Tibial artery (tissue), 4 donors: ENCODE data around the gene AMH.

Source experiments
- DNase-seq, 2 donors: peaks; one replicate each; pipeline ENCODE4 v3.0.0-alpha.2; 2019
- H3K27ac ChIP-seq, 2 donors: fragments of 200-600 bp; sonication (generic) in 1 of 2; 1 replicate in 1 of 2; 2 replicates in 1 of 2; pipeline ENCODE4 v1.5.1; 2018 to 2019; ENCODE audit warnings: mild to moderate bottlenecking in 1 of 2
- H3K27me3 ChIP-seq, 2 donors: fragments of 200-600 bp; sonication (generic) in 1 of 2; one replicate each; pipeline versions ENCODE4 v1.5.1 to v1.6.0; 2016 to 2019
- H3K36me3 ChIP-seq, 3 donors: fragments of 200-600 bp; sonication (generic) in 2 of 3; one replicate each; pipeline ENCODE4 v1.5.1; 2016 to 2019; ENCODE audit warnings: mild to moderate bottlenecking in 2 of 3
- H3K4me1 ChIP-seq, 4 donors: fragments of 200-600 bp; sonication (generic) in 2 of 4; 1 replicate in 3 of 4; 2 replicates in 1 of 4; pipeline ENCODE4 v1.5.1; 2016 to 2019
- H3K4me3 ChIP-seq, 2 donors: fragments of 200-600 bp; sonication (generic) in 1 of 2; 1 replicate in 1 of 2; 2 replicates in 1 of 2; pipeline ENCODE4 v1.5.1; 2018 to 2019; ENCODE audit warnings: mild to moderate bottlenecking in 2 of 2
- H3K9me3 ChIP-seq, 3 donors: fragments of 200-600 bp; sonication (generic) in 1 of 3; one replicate each; pipeline ENCODE4 v1.5.1; 2016 to 2019
- intact Hi-C: fragments of 100-400 bp; cut with DNase I; formaldehyde crosslinking; loops from one replicate; pipeline ENCODE4 v1.15.0; 2023; ENCODE audit warnings: low total_unique reads
- TF ChIP-seq, protein P1 (sequence below), 2 experiments: fragments of 200-600 bp in 1 of 2; fragments of 450-650 bp in 1 of 2; IDR thresholded peaks; one replicate each; pipeline ENCODE4 v1.5.1; 2017 to 2019; ENCODE audit warnings: antibody characterized with exemption in 2 of 2, mild to moderate bottlenecking in 1 of 2, moderate library complexity in 1 of 2

The AMH gene

DNA sequence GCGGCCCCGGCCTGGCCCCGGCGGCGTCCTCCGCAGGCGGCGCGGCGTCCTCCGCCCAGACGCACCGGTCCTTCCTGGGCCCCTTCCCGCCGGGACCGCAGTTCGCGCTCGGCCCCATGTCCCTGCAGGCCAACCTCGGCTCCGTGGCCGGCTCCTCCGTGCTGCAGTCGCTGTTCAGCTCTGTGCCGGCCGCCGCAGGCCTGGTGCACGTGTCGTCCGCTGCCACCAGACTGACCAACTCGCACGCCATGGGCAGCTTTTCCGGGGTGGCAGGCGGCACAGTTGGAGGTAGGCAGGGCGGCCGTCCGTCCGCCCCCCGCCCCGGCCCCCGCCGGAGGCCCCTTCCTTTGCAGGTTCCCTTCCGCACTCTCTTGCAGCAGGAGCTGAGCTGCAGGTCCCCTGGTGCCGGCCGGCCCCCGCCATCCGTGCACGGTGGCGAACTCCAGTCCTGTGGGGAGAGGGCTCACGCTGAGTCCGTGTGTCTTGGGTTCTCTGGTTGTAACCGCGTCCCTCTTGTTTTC, 22.2 kb upstream of the AMH start:
- H3K27ac ChIP-seq, result no peak overlapping the region
- no peak for DNase-seq
- H3K9me3 ChIP-seq, result no peaks in the 10 kb centered on the region
- H3K36me3 ChIP-seq, result peaks cover 24 to 100% (median 89%) of the 10 kb centered on the region in 3 donors
- no peak overlapping the region for H3K4me3 ChIP-seq
- no peaks in the 10 kb centered on the region for H3K27me3 ChIP-seq
- intact Hi-C loops, result no loop called here
- no peaks in the 10 kb centered on the region for H3K4me1 ChIP-seq
- TF ChIP-seq, protein P1, sequence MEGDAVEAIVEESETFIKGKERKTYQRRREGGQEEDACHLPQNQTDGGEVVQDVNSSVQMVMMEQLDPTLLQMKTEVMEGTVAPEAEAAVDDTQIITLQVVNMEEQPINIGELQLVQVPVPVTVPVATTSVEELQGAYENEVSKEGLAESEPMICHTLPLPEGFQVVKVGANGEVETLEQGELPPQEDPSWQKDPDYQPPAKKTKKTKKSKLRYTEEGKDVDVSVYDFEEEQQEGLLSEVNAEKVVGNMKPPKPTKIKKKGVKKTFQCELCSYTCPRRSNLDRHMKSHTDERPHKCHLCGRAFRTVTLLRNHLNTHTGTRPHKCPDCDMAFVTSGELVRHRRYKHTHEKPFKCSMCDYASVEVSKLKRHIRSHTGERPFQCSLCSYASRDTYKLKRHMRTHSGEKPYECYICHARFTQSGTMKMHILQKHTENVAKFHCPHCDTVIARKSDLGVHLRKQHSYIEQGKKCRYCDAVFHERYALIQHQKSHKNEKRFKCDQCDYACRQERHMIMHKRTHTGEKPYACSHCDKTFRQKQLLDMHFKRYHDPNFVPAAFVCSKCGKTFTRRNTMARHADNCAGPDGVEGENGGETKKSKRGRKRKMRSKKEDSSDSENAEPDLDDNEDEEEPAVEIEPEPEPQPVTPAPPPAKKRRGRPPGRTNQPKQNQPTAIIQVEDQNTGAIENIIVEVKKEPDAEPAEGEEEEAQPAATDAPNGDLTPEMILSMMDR (IDR thresholded peaks at IDR 0.05), result no peak

DNA sequence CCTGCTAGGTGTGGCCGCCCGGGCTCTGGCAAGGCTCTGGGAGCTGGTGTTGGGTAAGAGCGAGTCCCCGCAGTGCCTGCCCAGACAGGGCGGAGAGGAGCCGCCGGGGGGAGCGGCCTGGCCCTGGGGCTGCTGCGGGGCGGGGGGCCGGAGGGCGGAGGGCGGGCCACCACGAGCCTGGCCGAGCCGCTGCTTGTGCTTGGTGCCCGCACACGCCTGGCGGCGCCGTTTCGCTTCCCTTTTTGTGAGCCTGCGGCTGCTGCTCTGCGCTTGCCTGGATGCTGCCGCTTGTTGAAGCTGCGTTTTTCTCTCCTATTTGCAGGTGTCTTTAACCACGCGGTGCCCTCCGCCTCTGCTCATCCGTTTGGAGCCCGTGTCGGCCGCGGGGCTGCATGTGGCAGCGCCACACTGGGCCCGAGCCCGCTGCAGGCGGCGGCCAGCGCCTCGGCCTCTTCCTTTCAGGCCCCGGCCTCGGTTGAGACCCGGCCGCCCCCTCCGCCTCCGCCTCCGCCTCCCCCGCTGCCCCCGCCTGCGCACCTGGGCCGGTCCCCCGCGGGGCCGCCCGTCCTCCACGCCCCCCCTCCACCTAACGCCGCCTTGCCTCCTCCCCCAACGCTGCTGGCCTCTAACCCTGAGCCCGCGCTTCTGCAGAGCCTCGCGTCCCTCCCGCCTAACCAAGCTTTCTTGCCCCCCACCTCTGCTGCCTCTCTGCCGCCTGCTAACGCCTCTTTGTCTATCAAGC, 21.5 kb upstream of the AMH start:
- no peaks in the 10 kb centered on the region for H3K27me3 ChIP-seq
- H3K4me3 ChIP-seq, result no peak overlapping the region
- intact Hi-C loops, result no loop called here
- no peaks in the 10 kb centered on the region for H3K4me1 ChIP-seq
- peaks cover 24 to 100% (median 89%) of the 10 kb centered on the region in 3 donors for H3K36me3 ChIP-seq
- peak in 1 of 2 donors; percentile 30 for DNase-seq
- TF ChIP-seq, protein P1 (IDR thresholded peaks at IDR 0.05), result no peak
- H3K9me3 ChIP-seq, result no peaks in the 10 kb centered on the region
- H3K27ac ChIP-seq, result no peak overlapping the region

DNA sequence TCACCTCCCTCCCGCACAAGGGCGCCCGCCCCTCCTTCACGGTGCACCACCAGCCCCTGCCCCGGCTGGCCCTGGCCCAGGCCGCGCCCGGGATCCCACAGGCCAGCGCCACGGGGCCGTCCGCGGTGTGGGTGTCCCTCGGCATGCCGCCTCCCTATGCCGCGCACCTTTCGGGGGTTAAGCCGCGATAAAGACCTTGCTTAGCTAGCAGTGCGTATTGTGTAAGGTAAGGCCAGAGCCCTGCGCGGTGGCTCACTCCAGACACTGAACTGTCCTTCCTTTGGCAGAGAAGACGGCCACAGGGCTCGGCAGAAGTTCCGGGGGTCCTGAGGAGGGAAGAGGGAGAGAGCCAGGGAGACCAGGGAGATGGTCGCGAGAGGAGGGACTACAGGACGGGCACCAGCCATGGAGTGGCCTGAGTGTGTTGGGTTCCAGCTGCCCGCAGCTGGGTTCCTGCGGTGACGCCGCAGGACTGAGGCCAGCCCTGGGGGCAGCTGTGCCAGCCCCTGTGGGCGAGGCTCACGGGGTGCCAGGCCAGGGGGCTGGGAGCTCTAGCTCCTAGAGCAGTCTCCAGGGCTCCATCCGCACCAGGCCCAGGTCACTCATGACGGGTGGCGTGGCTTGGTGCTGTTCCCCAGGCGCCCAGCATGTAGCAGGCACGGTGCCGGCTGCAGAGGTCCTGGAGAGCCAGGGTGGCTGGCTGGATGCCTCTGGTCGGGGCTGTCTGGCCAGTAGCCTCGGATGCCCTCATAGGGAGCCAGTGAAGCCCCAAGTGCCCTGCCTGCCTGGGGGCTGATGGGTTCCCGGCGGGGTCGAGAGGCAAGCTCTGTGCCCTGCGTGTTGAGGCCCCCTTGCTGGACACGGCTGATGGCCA, 20.7 kb upstream of the AMH start:
- Histone ChIP-seq H3K27ac (no peak overlapping the region), H3K27me3 (no peaks in the 10 kb centered on the region), H3K9me3 (no peaks in the 10 kb centered on the region), H3K4me1 (peaks cover 0 to 5% (median 0%) of the 10 kb centered on the region in 4 donors), H3K36me3 (peaks cover 24 to 100% (median 89%) of the 10 kb centered on the region in 3 donors), H3K4me3 (no peak overlapping the region)
- DNase-seq, result no peak
- intact Hi-C loops, result no loop called here
- TF ChIP-seq, protein P1 (IDR thresholded peaks at IDR 0.05), result no peak

DNA sequence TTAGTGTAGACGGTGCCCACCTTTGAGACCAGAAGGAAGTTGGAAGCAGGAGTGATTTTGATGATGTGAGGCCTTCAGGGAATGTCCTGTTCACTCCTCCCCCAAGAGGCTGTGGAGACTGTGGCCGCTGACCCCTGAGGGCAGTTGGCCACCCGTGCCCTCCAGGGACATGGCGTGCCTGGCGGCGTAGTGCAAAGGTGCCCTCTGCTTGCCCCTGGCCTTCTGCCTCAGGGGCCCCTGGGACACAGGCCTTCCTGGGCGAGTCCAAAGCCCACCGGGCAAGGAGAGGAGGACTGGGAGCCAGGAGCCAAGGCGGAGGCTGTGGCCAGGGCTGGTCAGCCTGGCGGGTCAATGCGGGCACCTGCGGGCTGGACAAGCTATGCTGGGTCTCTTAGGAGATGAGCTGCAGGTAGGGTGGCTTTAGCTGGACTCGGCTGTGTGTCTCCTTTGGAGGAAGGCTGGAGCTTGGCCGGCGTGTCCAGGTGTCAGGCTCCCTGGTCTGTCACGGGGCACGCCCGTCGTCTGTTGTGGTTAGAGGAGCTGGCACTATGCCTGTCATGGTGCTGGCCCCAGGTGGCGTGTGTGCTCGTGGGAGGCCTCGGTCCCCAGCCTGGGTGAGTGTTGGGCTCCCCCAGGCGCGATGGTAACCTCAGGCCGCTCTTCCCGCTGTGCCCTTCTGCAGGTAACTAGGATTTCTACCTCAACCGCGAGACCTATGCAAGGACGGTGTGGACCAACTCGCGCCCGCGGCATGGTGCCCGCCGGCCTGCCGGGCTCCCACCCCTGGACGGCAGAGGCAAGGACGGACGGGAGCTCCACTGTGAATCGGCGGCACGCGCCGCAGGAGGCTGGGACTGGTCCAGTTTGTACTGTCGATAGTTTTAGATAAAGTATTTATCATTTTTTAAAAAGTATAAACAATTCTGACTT, 19.8 kb upstream of the AMH start:
- no peak for DNase-seq
- no peak overlapping the region for H3K4me3 ChIP-seq
- intact Hi-C loops, result no loop called here
- H3K4me1 ChIP-seq, result peaks cover 0 to 13% (median 5%) of the 10 kb centered on the region in 4 donors
- TF ChIP-seq, protein P1 (IDR thresholded peaks at IDR 0.05), result no peak
- peaks cover 24 to 100% (median 85%) of the 10 kb centered on the region in 3 donors for H3K36me3 ChIP-seq
- no peak overlapping the region for H3K27ac ChIP-seq
- H3K27me3 ChIP-seq, result no peaks in the 10 kb centered on the region
- H3K9me3 ChIP-seq, result no peaks in the 10 kb centered on the region

DNA sequence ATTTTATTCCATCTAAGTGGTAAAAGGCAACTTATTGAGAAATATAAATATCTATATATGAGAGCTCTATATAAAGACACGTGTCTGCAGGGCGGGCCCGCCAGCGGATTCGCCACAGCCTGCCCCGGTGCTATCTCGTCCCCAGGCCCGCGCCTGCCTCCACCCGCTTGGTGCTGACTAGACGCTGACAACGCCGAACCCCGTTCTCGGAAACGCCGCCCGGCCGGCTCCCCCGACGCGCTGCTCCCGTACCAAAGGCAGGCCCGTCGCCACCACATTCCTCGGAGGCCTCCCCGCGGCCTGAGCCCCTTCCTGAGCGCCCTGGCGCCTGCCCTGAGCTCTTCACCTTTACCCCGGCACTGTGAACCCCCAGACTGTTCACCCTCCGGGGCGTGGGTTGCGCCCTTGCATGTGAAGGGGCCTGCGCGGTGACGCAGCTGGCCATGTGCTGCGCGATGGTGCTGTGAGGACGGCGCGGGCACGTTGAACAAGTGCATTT, 19.0 kb upstream of the AMH start:
- intact Hi-C loops, result no loop called here
- Histone ChIP-seq H3K27ac (no peak overlapping the region), H3K27me3 (no peaks in the 10 kb centered on the region), H3K36me3 (peaks cover 24 to 96% (median 84%) of the 10 kb centered on the region in 3 donors), H3K4me3 (no peak overlapping the region), H3K4me1 (peaks cover 0 to 21% (median 13%) of the 10 kb centered on the region in 4 donors), H3K9me3 (no peaks in the 10 kb centered on the region)
- DNase-seq, result no peak
- TF ChIP-seq, protein P1 (IDR thresholded peaks at IDR 0.05), result no peak
